Choroid plexus epithelial cell (primary cell): Measurements from ENCODE around the gene MACROH2A1.

Experiments
- DNase-seq: peaks from one replicate; pipeline ENCODE4 v3.0.0-alpha.2; 2010; ENCODE audit warnings: low read depth
- H3K4me3 ChIP-seq: 2 replicates; pipeline ENCODE4 v1.5.1; 2011; ENCODE audit warnings: low read depth, mild to moderate bottlenecking, control low read depth, low read length, moderate library complexity
- TF ChIP-seq, protein P1 (sequence below): conservative IDR thresholded peaks from 2 replicates; pipeline ENCODE4 v1.5.1; 2011; ENCODE audit warnings: low read depth, mild to moderate bottlenecking, control low read depth, inconsistent platforms, low read length, moderate library complexity

MACROH2A1 gene

DNA sequence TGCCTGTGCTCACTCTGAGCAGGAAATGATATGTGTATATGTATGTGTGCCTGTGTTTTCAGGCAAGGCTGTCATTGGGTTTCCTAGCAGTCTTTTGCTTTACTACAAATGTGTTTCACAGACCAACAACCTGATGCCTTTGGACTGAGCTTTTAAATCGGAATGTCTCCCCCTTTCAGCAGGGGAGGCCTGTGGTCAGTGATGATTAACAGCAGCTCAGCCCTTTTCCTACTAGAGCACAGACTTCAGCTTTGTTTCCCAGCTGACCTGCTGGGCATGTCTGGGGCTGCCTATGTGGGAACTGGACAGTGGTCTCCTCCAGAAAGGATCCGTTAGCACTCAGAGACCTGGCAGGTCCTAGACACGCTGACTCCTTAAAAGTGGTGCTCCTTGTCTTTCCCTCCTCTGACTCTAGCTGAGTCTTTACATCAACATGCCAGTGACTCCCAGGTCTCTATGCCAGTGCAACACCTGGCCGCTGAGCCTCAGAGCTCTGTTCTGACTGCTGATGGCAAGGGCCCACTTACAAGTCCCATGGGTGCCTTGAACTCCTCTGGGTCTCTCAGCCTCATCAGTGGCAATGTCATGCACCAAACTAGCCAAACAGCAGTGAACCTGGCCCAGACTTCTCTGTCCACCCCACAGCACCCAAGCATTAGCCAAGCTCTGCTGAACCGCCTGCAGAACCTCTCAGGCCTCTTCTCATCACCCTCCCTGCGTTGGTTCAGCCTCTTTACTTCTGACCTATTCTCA, 7.7 kb downstream of the MACROH2A1 start:
- DNase-seq: peak; percentile 96
- TF ChIP-seq, protein P1, sequence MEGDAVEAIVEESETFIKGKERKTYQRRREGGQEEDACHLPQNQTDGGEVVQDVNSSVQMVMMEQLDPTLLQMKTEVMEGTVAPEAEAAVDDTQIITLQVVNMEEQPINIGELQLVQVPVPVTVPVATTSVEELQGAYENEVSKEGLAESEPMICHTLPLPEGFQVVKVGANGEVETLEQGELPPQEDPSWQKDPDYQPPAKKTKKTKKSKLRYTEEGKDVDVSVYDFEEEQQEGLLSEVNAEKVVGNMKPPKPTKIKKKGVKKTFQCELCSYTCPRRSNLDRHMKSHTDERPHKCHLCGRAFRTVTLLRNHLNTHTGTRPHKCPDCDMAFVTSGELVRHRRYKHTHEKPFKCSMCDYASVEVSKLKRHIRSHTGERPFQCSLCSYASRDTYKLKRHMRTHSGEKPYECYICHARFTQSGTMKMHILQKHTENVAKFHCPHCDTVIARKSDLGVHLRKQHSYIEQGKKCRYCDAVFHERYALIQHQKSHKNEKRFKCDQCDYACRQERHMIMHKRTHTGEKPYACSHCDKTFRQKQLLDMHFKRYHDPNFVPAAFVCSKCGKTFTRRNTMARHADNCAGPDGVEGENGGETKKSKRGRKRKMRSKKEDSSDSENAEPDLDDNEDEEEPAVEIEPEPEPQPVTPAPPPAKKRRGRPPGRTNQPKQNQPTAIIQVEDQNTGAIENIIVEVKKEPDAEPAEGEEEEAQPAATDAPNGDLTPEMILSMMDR: peak; percentile 22
- no peak overlapping the region for H3K4me3 ChIP-seq

DNA sequence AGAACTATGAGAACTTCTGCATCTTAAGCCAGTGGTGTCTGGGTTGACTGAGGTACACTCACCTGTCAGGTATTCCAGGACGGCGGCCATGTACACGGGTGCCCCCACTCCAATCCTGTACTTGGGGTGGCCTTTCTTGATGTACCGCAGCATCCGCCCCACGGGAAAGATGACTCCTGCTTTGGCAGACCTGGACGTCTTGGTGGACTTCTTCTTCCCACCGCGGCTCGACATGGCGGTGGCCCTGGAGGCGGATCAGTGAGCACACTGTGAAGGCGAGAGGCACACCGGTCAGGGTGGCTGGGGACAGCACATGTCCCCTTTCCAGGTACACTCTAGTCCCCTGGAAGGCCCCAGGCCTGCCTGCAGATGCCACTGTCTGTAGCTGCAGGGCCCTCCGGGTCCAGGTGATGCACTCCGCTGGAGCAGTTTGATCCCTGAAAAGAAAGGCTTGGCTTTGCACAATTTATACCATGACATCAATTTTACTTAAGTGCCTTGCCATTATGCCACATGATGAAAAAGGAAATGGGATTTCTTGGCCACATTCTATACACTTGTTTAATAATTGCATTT, 10.1 kb downstream of the MACROH2A1 start:
- H3K4me3 ChIP-seq: no peak overlapping the region
- TF ChIP-seq, protein P1: no peak
- DNase-seq: no peak

DNA sequence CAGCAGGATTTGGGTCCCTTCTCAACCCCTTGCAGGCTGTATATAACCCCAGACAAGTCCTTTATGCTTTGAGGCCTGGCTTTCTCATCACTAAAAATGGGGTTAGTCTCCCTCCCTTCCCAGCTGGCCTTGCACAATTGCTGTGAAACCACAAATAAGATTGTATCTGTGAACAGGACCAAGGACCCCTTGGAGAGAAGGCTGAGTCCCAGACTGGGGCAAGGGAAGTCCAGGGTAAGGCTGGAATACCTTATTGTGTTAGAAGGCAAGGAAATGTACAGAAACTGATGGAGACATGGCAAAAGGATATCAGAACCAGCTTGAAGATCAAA, 11.4 kb downstream of the MACROH2A1 start:
- TF ChIP-seq, protein P1: no peak
- no peak for DNase-seq
- H3K4me3 ChIP-seq: no peak overlapping the region

DNA sequence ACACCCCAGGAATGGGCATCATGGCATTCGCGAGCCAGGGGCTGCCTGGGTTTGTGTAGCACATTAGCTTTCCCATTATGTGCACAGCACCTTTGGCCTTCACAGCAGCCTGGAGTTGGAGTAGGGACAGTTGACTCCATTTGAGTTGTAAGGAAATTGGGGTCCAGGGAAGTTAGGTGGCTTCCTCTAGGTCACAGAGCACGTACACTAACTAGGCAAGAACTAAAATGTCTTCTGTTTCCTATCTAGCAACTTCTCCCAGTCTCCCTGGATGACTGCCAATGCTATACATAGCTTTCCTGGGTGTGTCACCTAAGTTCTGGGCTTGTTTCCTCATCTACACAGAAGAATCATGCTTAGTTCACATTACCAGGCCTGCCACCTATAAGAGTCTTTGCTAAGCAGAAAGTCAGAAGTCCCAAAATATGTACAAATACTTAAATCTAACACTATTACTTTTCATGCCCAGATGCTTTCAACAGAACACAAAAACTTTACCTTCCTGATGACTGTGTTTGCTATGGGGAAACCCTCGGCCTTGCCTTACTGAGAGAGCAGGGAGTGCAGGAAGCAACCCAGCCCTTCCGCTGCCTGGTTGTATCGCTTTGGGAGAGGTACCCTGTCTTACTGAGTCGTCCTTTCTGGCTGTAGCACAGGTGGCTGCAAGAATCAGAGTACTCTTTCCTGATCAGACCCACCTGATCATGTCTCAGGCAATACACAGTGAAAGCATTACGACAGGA, 12.0 kb downstream of the MACROH2A1 start:
- no peak overlapping the region for H3K4me3 ChIP-seq
- peak; percentile 97 for DNase-seq
- TF ChIP-seq, protein P1: no peak

DNA sequence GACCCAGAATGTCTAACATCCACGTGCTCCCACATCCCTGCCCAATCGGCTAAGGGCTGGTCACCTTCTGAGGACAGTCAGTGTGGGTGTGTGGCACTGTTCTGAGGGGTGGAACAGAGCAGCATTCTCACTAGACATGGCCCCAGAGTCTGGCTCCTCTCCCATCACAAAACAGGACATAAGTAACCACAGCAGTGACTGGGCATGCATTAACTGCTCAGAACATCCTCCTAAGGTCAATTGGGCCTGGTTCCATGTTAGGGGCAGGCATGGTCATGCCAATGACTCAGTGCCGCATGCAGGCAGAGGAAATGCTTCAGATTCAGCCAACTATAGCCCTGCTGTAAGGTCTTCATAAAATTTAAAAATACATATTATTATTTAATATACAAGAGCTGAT, 12.9 kb downstream of the MACROH2A1 start:
- no peak overlapping the region for H3K4me3 ChIP-seq
- no peak for DNase-seq
- TF ChIP-seq, protein P1: no peak

DNA sequence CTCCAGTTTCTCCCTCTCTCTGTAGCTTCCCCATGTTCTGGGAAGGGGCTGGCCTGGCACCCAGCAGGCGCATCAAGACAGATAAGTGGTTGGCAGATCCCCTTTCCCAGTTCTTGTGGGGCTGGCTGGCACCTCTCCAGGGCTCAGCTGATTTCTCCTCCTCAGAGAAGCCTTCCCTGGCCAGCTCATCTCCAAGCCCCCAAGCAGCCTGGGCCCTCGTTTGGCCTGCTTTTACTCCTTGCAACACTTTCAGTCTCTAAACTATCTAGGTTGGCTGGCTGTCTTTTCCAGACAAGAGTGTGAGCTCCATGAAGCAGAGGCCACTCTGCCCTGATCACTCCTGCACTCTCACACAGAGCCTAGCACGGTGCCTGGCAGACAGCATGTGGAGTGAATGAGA, 13.5 kb downstream of the MACROH2A1 start:
- H3K4me3 ChIP-seq: no peak overlapping the region
- DNase-seq: no peak
- TF ChIP-seq, protein P1: no peak
